Loucy (cell line): ENCODE measurements around the gene ACAD10.

Source experiments
- CTCF ChIP-seq: fragments of 200-600 bp; sonication (generic); conservative IDR thresholded peaks from 2 replicates; pipeline ENCODE4 v1.5.1; 2014; ENCODE audit warnings: mild to moderate bottlenecking, antibody characterized with exemption, low read length
- EZH2phosphoT487 ChIP-seq: fragments of 200-600 bp; IDR thresholded peaks from 2 replicates; pipeline ENCODE4 v1.6.1; 2018; ENCODE audit warnings: antibody characterized with exemption, mild to moderate bottlenecking, moderate library complexity, borderline replicate concordance

- TF ChIP-seq CTCF: no peak
- no peak for TF ChIP-seq EZH2phosphoT487
Measured at GRCh38 chr12:111806304-111806703, 120.5 kb downstream of the ACAD10 start.
